ENCODE measurements around the gene FAM221B.

DNA sequence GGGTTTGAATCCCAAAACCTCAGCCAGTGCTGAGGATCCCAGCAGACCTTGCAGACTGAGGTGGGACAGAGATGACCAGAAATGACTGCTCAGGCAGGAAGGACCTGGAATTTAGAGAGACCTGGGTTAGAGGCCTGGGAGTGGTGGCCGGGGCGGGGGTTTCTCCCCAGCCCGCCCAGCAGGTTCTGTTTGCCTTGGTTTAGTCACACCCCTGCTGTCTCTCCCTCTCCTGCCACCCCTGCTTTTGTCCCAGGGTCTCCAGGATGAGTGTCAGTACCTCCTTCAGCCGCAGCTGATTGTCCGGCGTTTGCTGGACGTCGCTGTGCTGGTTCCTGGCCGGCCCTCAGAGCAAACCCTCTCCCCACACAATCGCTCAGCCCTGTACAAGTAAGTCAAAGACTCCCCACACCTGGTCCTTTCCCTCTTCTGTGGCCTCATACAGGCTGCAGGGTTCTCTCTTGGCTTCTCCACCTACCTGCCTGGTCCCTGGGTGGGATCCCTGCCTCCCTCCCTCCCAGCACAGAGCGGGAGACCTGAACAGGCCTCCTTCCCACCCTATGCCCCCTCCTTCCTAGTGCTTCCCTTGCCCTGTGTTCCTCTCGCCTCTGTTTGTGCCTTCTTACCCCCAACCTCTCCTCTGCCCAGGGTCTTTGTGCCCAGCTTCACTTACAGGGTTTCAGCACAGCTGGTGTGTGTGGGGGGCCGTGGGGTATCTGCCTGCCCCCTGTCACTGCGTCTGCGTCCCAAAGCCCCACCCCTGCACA is 12.5 kb upstream of the FAM221B start:
- TF ChIP-seq, protein P1, sequence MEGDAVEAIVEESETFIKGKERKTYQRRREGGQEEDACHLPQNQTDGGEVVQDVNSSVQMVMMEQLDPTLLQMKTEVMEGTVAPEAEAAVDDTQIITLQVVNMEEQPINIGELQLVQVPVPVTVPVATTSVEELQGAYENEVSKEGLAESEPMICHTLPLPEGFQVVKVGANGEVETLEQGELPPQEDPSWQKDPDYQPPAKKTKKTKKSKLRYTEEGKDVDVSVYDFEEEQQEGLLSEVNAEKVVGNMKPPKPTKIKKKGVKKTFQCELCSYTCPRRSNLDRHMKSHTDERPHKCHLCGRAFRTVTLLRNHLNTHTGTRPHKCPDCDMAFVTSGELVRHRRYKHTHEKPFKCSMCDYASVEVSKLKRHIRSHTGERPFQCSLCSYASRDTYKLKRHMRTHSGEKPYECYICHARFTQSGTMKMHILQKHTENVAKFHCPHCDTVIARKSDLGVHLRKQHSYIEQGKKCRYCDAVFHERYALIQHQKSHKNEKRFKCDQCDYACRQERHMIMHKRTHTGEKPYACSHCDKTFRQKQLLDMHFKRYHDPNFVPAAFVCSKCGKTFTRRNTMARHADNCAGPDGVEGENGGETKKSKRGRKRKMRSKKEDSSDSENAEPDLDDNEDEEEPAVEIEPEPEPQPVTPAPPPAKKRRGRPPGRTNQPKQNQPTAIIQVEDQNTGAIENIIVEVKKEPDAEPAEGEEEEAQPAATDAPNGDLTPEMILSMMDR (IDR thresholded peaks at IDR 0.05): no peak
- TF ChIP-seq POLR2A (IDR thresholded peaks at IDR 0.05): no peak

Measured in body of pancreas (tissue), 4 donors.